HepG2 (cell line): Measurements from ENCODE around the gene CYP4F2. TPM values are rescaled to one million over a fixed set of nuclear protein-coding genes. Genes with fewer than 3 reads are reported as not detected.

Source experiments
- CREBL2 ChIP-seq: sonication (generic); formaldehyde crosslinking; IDR thresholded peaks from 2 replicates; pipeline ENCODE4 v1.8.1; 2023; ENCODE audit warnings: missing genetic modification reagents, mild to moderate bottlenecking, borderline replicate concordance
- DR1 ChIP-seq: sonication (generic); formaldehyde crosslinking; IDR thresholded peaks from 2 replicates; pipeline ENCODE4 v1.8.0; 2021; ENCODE audit warnings: mild to moderate bottlenecking, missing genetic modification reagents, inconsistent platforms
- GABPA ChIP-seq, 2 experiments: IDR thresholded peaks; 2 replicates each; pipeline ENCODE4 v1.6.1; 2011 to 2016; ENCODE audit warnings: low read depth in 2 of 2, low read length in 1 of 2, missing biosample characterization in 1 of 2, missing genetic modification characterization in 1 of 2
- MTA1 ChIP-seq: sonication (generic); formaldehyde crosslinking; IDR thresholded peaks from 2 replicates; pipeline ENCODE4 v1.4.0; 2020; ENCODE audit warnings: missing genetic modification reagents, mild to moderate bottlenecking, borderline replicate concordance
- NFKB2 ChIP-seq: sonication (generic); formaldehyde crosslinking; IDR thresholded peaks from 2 replicates; pipeline ENCODE4 v1.4.0; 2020; ENCODE audit warnings: missing genetic modification reagents, borderline replicate concordance
- SP2 ChIP-seq: sonication (generic); formaldehyde crosslinking; IDR thresholded peaks from 2 replicates; pipeline ENCODE4 v1.5.1; 2020; ENCODE audit warnings: mild to moderate bottlenecking, missing genetic modification reagents
- ZBED4 ChIP-seq: sonication (generic); formaldehyde crosslinking; IDR thresholded peaks from 2 replicates; pipeline ENCODE4 v1.4.0; 2020; ENCODE audit warnings: missing genetic modification reagents, borderline replicate concordance
- ZNF501 ChIP-seq: sonication (generic); formaldehyde crosslinking; IDR thresholded peaks from 2 replicates; pipeline ENCODE4 v1.5.1; 2020; ENCODE audit warnings: mild to moderate bottlenecking, moderate library complexity, missing genetic modification reagents
- ZNF558 ChIP-seq: sonication (generic); formaldehyde crosslinking; IDR thresholded peaks from 2 replicates; pipeline ENCODE4 v1.9.0; 2022; ENCODE audit warnings: mild to moderate bottlenecking, missing genetic modification reagents, borderline replicate concordance
- ZNF839 ChIP-seq: sonication (generic); formaldehyde crosslinking; IDR thresholded peaks from 2 replicates; pipeline ENCODE4 v1.4.0; 2020; ENCODE audit warnings: missing genetic modification reagents, mild to moderate bottlenecking, borderline replicate concordance
- polyA plus RNA-seq, 8 experiments: library from polyadenylated mRNA; depleted of rRNA in 3 of 8; stranded (reverse) in 7 of 8; unstranded in 1 of 8; fragments of >200 nt; fragmentation: Illumina TruSeq in 4 of 8; extraction: Trizol in 4 of 8; gene quantifications; 2 replicates each; pipeline versions ENCODE4 v1.2.1 to v1.2.3, GENCODE V29; 2011 to 2016; ENCODE audit warnings: low read depth in 4 of 8, missing spikeins in 1 of 8, mixed read lengths in 1 of 8; ENCODE audit not compliant: insufficient read depth in 1 of 8
- total RNA-seq, 5 experiments: library from RNA; depleted of rRNA; stranded (reverse); fragments of >200 nt; fragmentation: Illumina TruSeq; extraction: Trizol; gene quantifications; 2 replicates each; pipeline ENCODE4 v1.2.3, GENCODE V29; 2016; ENCODE audit warnings: low read depth in 1 of 5
- TF ChIP-seq, protein P1 (sequence below): sonication (generic); formaldehyde crosslinking; IDR thresholded peaks from 2 replicates; pipeline ENCODE4 v1.5.0; 2020; ENCODE audit warnings: mild to moderate bottlenecking, missing genetic modification reagents
- TF ChIP-seq, protein P2 (sequence below): sonication (generic); formaldehyde crosslinking; IDR thresholded peaks from one replicate; pipeline ENCODE4 v1.5.1; 2020; ENCODE audit warnings: mild to moderate bottlenecking, missing genetic modification reagents; ENCODE audit errors: not compliant biosample characterization

CYP4F2 gene
- total and polyA plus RNA-seq, 2 of the 13 experiments (the other 11 are each of a cell fraction or from before 2014, with no cell fraction given): 3.7 to 3.9 TPM

GRCh38 chr19:15934332-15935078, 36.6 kb upstream of the CYP4F2 start, which contains the start of gene CYP4F11 (continued):
- TF ChIP-seq ZBED4 (CRISPR knock-in tag) (no peak), ZNF558 (CRISPR knock-in tag) (no peak), ZNF839 (CRISPR knock-in tag) (no peak), GABPA (IDR thresholded peaks at IDR 0.05; ENCODE audit: low read depth, low read length) (no peak), GABPA (CRISPR knock-in tag; IDR thresholded peaks at IDR 0.05; ENCODE audit: low read depth) (no peak), MTA1 (CRISPR knock-in tag) (peak; percentile 76), CREBL2 (no peak), SP2 (CRISPR knock-in tag) (peak; percentile 61), DR1 (CRISPR knock-in tag) (peak; percentile 20; the same call in 1 of the 2 replicates), ZNF501 (CRISPR knock-in tag) (peak; percentile 62), NFKB2 (CRISPR knock-in tag) (no peak; the same call in 1 of the 2 replicates)
- TF ChIP-seq, protein P1, sequence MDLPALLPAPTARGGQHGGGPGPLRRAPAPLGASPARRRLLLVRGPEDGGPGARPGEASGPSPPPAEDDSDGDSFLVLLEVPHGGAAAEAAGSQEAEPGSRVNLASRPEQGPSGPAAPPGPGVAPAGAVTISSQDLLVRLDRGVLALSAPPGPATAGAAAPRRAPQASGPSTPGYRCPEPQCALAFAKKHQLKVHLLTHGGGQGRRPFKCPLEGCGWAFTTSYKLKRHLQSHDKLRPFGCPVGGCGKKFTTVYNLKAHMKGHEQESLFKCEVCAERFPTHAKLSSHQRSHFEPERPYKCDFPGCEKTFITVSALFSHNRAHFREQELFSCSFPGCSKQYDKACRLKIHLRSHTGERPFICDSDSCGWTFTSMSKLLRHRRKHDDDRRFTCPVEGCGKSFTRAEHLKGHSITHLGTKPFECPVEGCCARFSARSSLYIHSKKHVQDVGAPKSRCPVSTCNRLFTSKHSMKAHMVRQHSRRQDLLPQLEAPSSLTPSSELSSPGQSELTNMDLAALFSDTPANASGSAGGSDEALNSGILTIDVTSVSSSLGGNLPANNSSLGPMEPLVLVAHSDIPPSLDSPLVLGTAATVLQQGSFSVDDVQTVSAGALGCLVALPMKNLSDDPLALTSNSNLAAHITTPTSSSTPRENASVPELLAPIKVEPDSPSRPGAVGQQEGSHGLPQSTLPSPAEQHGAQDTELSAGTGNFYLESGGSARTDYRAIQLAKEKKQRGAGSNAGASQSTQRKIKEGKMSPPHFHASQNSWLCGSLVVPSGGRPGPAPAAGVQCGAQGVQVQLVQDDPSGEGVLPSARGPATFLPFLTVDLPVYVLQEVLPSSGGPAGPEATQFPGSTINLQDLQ (CRISPR knock-in tag): no peak
- TF ChIP-seq, protein P2, sequence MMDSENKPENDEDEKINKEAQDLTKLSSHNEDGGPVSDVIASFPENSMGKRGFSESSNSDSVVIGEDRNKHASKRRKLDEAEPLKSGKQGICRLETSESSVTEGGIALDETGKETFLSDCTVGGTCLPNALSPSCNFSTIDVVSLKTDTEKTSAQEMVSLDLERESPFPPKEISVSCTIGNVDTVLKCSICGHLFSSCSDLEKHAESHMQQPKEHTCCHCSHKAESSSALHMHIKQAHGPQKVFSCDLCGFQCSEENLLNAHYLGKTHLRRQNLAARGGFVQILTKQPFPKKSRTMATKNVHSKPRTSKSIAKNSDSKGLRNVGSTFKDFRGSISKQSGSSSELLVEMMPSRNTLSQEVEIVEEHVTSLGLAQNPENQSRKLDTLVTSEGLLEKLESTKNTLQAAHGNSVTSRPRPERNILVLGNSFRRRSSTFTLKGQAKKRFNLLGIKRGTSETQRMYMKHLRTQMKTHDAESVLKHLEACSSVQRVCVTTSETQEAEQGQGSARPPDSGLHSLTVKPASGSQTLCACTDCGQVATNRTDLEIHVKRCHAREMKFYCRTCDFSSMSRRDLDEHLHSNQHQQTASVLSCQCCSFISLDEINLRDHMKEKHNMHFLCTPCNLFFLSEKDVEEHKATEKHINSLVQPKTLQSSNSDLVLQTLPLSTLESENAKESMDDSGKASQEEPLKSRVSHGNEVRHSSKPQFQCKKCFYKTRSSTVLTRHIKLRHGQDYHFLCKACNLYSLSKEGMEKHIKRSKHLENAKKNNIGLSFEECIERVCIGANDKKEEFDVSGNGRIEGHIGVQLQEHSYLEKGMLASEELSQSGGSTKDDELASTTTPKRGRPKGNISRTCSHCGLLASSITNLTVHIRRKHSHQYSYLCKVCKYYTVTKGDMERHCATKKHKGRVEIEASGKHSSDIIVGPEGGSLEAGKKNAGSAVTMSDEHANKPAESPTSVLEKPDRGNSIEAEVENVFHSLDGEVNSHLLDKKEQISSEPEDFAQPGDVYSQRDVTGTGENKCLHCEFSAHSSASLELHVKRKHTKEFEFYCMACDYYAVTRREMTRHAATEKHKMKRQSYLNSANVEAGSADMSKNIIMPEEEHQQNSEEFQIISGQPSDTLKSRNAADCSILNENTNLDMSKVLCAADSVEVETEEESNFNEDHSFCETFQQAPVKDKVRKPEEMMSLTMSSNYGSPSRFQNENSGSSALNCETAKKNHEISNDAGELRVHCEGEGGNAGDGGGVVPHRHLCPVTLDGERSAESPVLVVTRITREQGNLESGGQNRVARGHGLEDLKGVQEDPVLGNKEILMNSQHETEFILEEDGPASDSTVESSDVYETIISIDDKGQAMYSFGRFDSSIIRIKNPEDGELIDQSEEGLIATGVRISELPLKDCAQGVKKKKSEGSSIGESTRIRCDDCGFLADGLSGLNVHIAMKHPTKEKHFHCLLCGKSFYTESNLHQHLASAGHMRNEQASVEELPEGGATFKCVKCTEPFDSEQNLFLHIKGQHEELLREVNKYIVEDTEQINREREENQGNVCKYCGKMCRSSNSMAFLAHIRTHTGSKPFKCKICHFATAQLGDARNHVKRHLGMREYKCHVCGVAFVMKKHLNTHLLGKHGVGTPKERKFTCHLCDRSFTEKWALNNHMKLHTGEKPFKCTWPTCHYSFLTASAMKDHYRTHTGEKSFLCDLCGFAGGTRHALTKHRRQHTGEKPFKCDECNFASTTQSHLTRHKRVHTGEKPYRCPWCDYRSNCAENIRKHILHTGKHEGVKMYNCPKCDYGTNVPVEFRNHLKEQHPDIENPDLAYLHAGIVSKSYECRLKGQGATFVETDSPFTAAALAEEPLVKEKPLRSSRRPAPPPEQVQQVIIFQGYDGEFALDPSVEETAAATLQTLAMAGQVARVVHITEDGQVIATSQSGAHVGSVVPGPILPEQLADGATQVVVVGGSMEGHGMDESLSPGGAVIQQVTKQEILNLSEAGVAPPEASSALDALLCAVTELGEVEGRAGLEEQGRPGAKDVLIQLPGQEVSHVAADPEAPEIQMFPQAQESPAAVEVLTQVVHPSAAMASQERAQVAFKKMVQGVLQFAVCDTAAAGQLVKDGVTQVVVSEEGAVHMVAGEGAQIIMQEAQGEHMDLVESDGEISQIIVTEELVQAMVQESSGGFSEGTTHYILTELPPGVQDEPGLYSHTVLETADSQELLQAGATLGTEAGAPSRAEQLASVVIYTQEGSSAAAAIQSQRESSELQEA (CRISPR knock-in tag): no peak
